A549 (cell line): ENCODE measurements around the gene TBCEL.

ENCODE experiments used
- CTCF ChIP-seq: fragments of >200 bp; sonication (Bioruptor Twin); formaldehyde crosslinking; IDR thresholded peaks from 3 replicates; pipeline ENCODE4 v1.5.1; 2016
- ELK1 ChIP-seq: fragments of 150-350 bp; IDR thresholded peaks from 2 replicates; pipeline ENCODE4 v1.6.1; 2014; ENCODE audit warnings: low read depth, mild to moderate bottlenecking, low read length
- MAFK ChIP-seq: fragments of 450-650 bp; IDR thresholded peaks from 2 replicates; pipeline ENCODE4 v1.6.1; 2014; ENCODE audit not compliant: partially characterized antibody
- PBX3 ChIP-seq: IDR thresholded peaks from 2 replicates; pipeline ENCODE4 v1.6.1; 2012
- POLR2A ChIP-seq: IDR thresholded peaks from 2 replicates; pipeline ENCODE4 v1.6.1; 2012; ENCODE audit warnings: mild to moderate bottlenecking, low read length
- POLR2AphosphoS2 ChIP-seq: conservative IDR thresholded peaks from 2 replicates; pipeline ENCODE4 v1.6.1; 2012; ENCODE audit warnings: low read length, improper control_type of control experiment, inconsistent platforms
- RFX5 ChIP-seq: fragments of 450-650 bp; IDR thresholded peaks from 2 replicates; pipeline ENCODE4 v1.7.1; 2014; ENCODE audit warnings: antibody characterized with exemption, mild to moderate bottlenecking, moderate library complexity
- TF ChIP-seq, protein P1 (sequence below): fragments of >200 bp; sonication (Bioruptor Twin); formaldehyde crosslinking; IDR thresholded peaks from 2 replicates; pipeline ENCODE4 v1.6.1; 2016

DNA sequence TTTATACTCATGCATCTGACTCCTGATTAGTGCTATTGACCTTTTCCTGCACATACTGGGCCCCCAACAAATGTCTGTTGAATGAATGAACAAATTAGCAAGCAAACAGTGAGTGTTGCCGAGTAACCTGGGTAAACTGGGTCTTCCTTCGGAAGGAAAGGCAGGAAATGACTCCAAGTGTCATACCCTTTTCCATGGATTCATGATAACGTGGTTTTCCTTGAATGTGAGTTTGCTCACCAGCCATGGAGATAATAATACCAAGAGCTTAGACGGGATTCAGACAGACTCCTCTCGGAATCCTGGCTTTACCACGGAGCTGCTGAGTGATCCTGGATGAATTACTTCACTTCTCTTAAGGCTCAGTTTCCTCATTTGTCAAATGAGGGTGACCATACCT, 93.9 kb downstream of the TBCEL start:
- TF ChIP-seq, protein P1, sequence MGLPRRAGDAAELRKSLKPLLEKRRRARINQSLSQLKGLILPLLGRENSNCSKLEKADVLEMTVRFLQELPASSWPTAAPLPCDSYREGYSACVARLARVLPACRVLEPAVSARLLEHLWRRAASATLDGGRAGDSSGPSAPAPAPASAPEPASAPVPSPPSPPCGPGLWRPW, result no peak
- TF ChIP-seq ELK1 (no peak), MAFK (no peak), CTCF (no peak), POLR2AphosphoS2 (no peak), POLR2A (no peak), PBX3 (no peak), RFX5 (no peak)
